ENCODE results near the gene CD44. TPM values are rescaled to one million over a fixed set of nuclear protein-coding genes. Genes with fewer than 3 reads are reported as not detected.

Gene CD44
- total and polyA plus RNA-seq, 10 donors, result 60.9 to 521 (median 317) TPM

DNA sequence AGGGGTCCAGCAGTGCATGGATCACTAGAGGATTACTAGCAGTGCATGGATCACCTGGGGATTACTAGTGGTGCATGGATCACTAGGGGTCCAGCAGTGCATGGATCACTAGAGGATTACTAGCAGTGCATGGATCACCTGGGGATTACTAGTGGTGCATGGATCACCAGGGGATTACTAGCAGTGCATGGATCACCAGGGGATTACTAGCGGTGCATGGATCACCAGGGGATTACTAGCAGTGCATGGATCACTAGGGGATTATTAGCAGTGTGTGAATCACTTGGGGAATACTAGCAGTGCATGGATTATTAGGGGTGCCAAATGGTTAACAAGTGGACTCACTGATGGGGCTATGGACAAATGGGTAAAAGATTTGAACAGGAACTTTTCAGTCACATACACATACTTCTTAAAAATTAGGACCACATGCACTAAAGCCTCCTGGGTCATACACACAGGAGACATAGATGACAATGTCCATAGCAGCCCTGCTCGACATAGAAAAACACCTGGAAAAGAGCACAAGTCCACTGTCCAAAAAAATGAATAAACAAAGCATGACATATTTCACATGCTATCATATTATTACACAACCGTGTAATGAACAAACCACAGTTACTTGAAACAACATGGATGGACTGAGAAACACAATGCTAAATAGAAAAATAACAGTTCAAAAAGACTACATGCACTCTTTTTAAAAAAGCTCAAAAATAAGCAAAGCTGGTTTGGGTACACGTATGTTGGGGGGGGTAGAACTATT is 109.8 kb downstream of the CD44 start:
- intact Hi-C loops (cut with DNase I; ENCODE audit: low total_unique reads), result no loop called here
- TF ChIP-seq CTCF (IDR thresholded peaks at IDR 0.05 in 8 of 11, conservative IDR thresholded peaks at IDR 0.05 in 3 of 11), result no peak
- no peak for TF ChIP-seq POLR2AphosphoS5 (IDR thresholded peaks at IDR 0.05)
- TF ChIP-seq POLR2A (IDR thresholded peaks at IDR 0.05), result no peak
- Histone ChIP-seq H3K4me3 (no peak overlapping the region), H3K27ac (peak overlapping the region in 4 of 8 donors; percentile 50 to 82 (median 67)), H3K36me3 (no peaks in the 10 kb centered on the region), H3K27me3 (replicated peaks in 1 of 7) (no peaks in the 10 kb centered on the region), H3K9me3 (no peaks in the 10 kb centered on the region), H3K4me1 (peaks cover 0 to 11% (median 0%) of the 10 kb centered on the region in 6 donors)
- WGBS, 5 donors, result 61 to 79% (median 74%) methylated on average over 4 of the region's 4 CpGs
- no peak for DNase-seq

DNA sequence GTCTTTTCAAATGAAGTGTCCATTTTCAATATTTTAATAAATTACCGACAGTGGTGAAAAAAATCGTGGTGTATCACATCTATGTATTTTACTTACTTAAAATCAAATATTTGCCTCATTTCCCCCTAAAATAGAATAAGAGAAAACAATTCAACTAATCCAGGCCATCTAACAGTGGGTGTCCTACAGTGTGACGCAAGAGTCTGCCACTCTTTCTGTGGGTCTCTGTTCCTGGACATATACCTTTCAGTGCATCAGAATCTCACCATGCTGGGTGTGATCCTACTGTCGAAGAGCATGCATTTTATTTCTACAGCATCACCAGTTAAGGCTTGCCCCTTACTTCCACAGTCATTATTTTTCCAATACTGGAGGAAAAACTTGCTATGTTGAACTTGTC is 111.2 kb downstream of the CD44 start:
- intact Hi-C loops (cut with DNase I; ENCODE audit: low total_unique reads), result no loop called here
- peaks cover 0 to 11% (median 0%) of the 10 kb centered on the region in 6 donors for H3K4me1 ChIP-seq
- H3K9me3 ChIP-seq, result no peaks in the 10 kb centered on the region
- TF ChIP-seq POLR2AphosphoS5 (IDR thresholded peaks at IDR 0.05) (no peak), POLR2A (IDR thresholded peaks at IDR 0.05) (no peak), CTCF (IDR thresholded peaks at IDR 0.05 in 8 of 11, conservative IDR thresholded peaks at IDR 0.05 in 3 of 11) (no peak)
- no peak overlapping the region for H3K4me3 ChIP-seq
- WGBS, 5 donors, result 85 to 94% (median 93%) methylated on average over 4 of the region's 4 CpGs
- no peak for DNase-seq
- H3K27ac ChIP-seq, result no peak overlapping the region
- H3K36me3 ChIP-seq, result no peaks in the 10 kb centered on the region
- no peaks in the 10 kb centered on the region for H3K27me3 ChIP-seq (replicated peaks in 1 of 7)

- Histone ChIP-seq H3K36me3 (no peaks in the 10 kb centered on the region), H3K27me3 (replicated peaks in 1 of 7) (no peaks in the 10 kb centered on the region), H3K4me3 (no peak overlapping the region), H3K27ac (no peak overlapping the region), H3K4me1 (peaks cover 0 to 13% (median 0%) of the 10 kb centered on the region in 6 donors), H3K9me3 (no peaks in the 10 kb centered on the region)
- intact Hi-C loops (cut with DNase I; ENCODE audit: low total_unique reads), result no loop called here
- TF ChIP-seq POLR2A (IDR thresholded peaks at IDR 0.05) (no peak), CTCF (IDR thresholded peaks at IDR 0.05 in 8 of 11, conservative IDR thresholded peaks at IDR 0.05 in 3 of 11) (no peak), POLR2AphosphoS5 (IDR thresholded peaks at IDR 0.05) (no peak)
- no peak for DNase-seq
Observed at GRCh38 chr11:35250621-35251020, 111.7 kb downstream of the CD44 start.

DNA sequence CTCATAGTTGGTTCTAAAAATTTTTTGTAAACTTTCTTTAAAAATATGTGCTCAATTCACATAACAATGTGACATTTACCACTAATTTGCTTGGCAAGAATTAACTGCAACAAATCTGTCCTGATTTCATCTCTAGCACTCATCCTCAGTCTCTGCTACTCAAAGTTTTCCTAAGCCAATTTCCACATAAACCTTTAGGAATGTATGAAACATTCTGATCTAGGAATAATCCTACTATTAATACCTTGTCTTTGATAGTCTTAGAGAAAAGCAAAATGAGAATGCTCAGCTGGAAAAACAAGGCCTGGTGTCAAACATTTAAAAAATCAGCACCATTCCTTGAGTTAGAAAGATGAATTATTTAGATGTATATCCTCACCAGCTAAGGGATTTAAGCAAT is 114.3 kb downstream of the CD44 start:
- no peak for TF ChIP-seq POLR2A (IDR thresholded peaks at IDR 0.05)
- no peak for TF ChIP-seq POLR2AphosphoS5 (IDR thresholded peaks at IDR 0.05)
- no peak for TF ChIP-seq CTCF (IDR thresholded peaks at IDR 0.05 in 8 of 11, conservative IDR thresholded peaks at IDR 0.05 in 3 of 11)
- intact Hi-C loops (cut with DNase I; ENCODE audit: low total_unique reads), result no loop called here
- H3K27ac ChIP-seq, result no peak overlapping the region

More for the DNA sequence above, 114.3 kb downstream of the CD44 start:
- H3K27me3 ChIP-seq (replicated peaks in 1 of 7), result no peaks in the 10 kb centered on the region
- no peak for DNase-seq
- no peaks in the 10 kb centered on the region for H3K9me3 ChIP-seq
- no peaks in the 10 kb centered on the region for H3K36me3 ChIP-seq
- peaks cover 0 to 32% (median 9%) of the 10 kb centered on the region in 6 donors for H3K4me1 ChIP-seq
- no peak overlapping the region for H3K4me3 ChIP-seq
